Endothelial cell (in vitro differentiated cells): ENCODE measurements around the gene AGBL4. TPM values are rescaled to one million over a fixed set of nuclear protein-coding genes. Genes with fewer than 3 reads are reported as not detected.

Experiments used
- DNase-seq: peaks from one replicate; pipeline ENCODE4 v3.0.0; 2021; ENCODE audit warnings: low spot score
- H3K27ac Mint-ChIP-seq: one replicate; pipeline ENCODE4 v1.8.0; 2021; ENCODE audit warnings: mixed read lengths, inconsistent platforms; ENCODE audit not compliant: unreplicated experiment
- H3K27me3 Mint-ChIP-seq: one replicate; pipeline ENCODE4 v1.8.0; 2021; ENCODE audit warnings: mild to moderate bottlenecking, moderate library complexity, mixed read lengths, inconsistent platforms; ENCODE audit not compliant: unreplicated experiment
- H3K36me3 Mint-ChIP-seq: one replicate; pipeline ENCODE4 v1.8.0; 2021; ENCODE audit warnings: mild to moderate bottlenecking, low read depth, mixed read lengths, inconsistent platforms; ENCODE audit not compliant: unreplicated experiment
- H3K4me1 Mint-ChIP-seq: one replicate; pipeline ENCODE4 v1.8.0; 2021; ENCODE audit warnings: mild to moderate bottlenecking, mixed read lengths, inconsistent platforms; ENCODE audit not compliant: unreplicated experiment
- H3K4me3 Mint-ChIP-seq: one replicate; pipeline ENCODE4 v1.8.0; 2021; ENCODE audit warnings: mild to moderate bottlenecking, mixed read lengths, inconsistent platforms; ENCODE audit not compliant: unreplicated experiment
- H3K9me3 Mint-ChIP-seq: one replicate; pipeline ENCODE4 v1.8.0; 2021; ENCODE audit warnings: mixed read lengths, inconsistent platforms; ENCODE audit not compliant: unreplicated experiment
- total RNA-seq: library from RNA; stranded (reverse); fragmentation: NEBNext Ultra II Directional; extraction: Animal tissue kit (Norgen Biotek cat#: 25700); gene quantifications from one replicate; pipeline ENCODE4 v1.2.1, GENCODE V29; 2021; ENCODE audit not compliant: unreplicated experiment
- TF ChIP-seq, protein P1 (sequence below): fragments of 200-600 bp; sonication (generic); IDR thresholded peaks from one replicate; pipeline ENCODE4 v1.5.0; 2021; ENCODE audit warnings: antibody characterized with exemption; ENCODE audit not compliant: unreplicated experiment

The AGBL4 gene
- total RNA-seq, 1 donor from 2014 or later, result 0.51 TPM

DNA sequence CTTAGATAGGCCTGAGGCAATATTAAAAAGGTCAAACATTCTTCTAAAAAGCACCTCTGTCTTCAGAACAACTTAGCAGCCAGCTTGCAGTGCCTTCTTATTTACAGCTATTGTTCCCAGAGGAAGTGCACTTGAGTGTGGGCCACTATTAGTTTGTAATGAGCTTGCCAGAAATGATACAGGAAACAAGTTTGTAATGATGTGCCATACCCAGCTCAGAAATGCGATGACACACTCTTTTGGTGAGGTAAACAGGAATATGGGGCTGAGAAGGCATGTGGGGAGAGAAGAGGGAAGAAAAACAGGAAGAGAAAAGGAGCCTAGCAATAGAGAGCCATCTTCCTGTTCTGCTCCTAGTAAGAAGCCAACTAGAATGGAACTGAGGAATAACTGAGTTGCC is 295.4 kb downstream of the AGBL4 start:
- DNase-seq, result no peak
- Mint-ChIP-seq H3K4me1 (no peaks in the 10 kb centered on the region), H3K36me3 (peaks cover 4% of the 10 kb centered on the region), H3K27me3 (no peaks in the 10 kb centered on the region), H3K9me3 (peaks cover 14% of the 10 kb centered on the region), H3K27ac (no peak overlapping the region), H3K4me3 (no peak overlapping the region)
- TF ChIP-seq, protein P1, sequence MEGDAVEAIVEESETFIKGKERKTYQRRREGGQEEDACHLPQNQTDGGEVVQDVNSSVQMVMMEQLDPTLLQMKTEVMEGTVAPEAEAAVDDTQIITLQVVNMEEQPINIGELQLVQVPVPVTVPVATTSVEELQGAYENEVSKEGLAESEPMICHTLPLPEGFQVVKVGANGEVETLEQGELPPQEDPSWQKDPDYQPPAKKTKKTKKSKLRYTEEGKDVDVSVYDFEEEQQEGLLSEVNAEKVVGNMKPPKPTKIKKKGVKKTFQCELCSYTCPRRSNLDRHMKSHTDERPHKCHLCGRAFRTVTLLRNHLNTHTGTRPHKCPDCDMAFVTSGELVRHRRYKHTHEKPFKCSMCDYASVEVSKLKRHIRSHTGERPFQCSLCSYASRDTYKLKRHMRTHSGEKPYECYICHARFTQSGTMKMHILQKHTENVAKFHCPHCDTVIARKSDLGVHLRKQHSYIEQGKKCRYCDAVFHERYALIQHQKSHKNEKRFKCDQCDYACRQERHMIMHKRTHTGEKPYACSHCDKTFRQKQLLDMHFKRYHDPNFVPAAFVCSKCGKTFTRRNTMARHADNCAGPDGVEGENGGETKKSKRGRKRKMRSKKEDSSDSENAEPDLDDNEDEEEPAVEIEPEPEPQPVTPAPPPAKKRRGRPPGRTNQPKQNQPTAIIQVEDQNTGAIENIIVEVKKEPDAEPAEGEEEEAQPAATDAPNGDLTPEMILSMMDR, result no peak

DNA sequence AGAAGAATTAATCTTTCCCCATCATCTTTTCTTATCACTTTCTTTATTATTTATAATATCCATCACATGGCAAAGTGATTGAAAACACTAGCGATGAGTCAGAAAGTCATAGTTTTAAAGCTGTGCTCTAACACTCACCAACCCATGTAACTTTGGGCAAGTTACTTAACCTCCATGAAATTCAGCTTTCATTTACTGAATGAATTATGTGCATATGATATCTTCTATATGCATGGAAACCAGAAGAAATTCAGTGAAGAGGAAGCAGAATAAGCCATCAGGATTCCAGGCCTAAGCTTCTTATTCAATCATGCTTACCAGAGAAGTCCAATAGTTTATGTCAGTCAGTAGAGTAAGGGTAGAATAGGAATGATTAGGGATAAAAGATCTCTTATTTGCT is 300.1 kb downstream of the AGBL4 start:
- Mint-ChIP-seq H3K27me3 (no peaks in the 10 kb centered on the region), H3K9me3 (no peaks in the 10 kb centered on the region), H3K27ac (no peak overlapping the region), H3K4me1 (no peaks in the 10 kb centered on the region), H3K4me3 (no peak overlapping the region), H3K36me3 (no peaks in the 10 kb centered on the region)
- DNase-seq, result no peak
- TF ChIP-seq, protein P1, result no peak

DNA sequence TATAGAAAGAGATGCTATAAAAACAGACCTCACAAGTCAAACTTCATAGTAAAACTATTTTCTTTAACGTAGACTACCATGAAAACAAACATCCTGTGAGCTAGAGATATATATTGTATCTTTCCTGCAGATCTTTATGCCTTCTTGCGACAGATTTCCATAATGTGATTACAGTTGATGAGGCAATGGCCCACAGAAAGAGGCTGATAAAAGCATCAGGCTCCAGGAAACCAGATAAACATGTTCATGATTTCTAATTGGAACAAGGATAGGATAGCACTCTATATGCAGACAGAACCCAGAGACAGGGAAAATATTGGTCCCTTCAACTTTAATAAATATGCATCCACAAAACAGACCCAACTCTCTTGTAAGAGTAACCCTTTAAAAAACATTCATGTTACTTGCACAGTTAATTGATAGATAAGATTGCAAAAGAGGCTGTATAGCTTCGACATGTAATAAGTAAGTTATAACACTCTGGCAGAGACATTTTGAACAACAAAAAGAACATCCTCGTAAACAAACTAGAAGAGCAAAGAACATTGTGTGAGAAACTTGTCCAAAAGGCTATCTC is 329.4 kb downstream of the AGBL4 start:
- H3K27ac Mint-ChIP-seq, result no peak overlapping the region
- TF ChIP-seq, protein P1, result no peak
- H3K4me1 Mint-ChIP-seq, result no peaks in the 10 kb centered on the region
- no peaks in the 10 kb centered on the region for H3K36me3 Mint-ChIP-seq
- no peaks in the 10 kb centered on the region for H3K27me3 Mint-ChIP-seq
- H3K9me3 Mint-ChIP-seq, result peaks cover 23% of the 10 kb centered on the region
- no peak for DNase-seq
- H3K4me3 Mint-ChIP-seq, result no peak overlapping the region

DNA sequence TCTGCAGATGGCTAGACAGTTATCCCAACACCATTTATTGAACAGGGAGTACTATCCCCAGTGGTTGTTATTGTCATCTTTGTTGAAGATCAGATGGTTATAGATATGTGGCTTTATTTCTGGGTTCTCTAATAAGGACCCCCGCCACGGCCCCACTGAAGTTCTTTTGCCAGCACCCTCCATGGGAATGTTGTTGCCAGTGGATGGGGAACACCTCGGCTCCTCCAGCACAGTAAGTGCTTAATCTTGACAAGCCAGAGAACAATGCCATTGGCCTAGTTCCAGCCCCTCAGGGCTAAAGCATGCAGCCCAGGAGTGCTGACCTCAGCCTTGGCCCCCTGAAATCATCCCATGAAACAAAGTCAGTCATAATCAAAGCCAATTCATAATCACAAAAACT is 337.6 kb downstream of the AGBL4 start:
- Mint-ChIP-seq H3K27ac (no peak overlapping the region), H3K4me3 (no peak overlapping the region), H3K4me1 (no peaks in the 10 kb centered on the region), H3K36me3 (no peaks in the 10 kb centered on the region), H3K27me3 (peaks cover 4% of the 10 kb centered on the region), H3K9me3 (peaks cover 20% of the 10 kb centered on the region)
- DNase-seq, result no peak
- TF ChIP-seq, protein P1, result no peak

DNA sequence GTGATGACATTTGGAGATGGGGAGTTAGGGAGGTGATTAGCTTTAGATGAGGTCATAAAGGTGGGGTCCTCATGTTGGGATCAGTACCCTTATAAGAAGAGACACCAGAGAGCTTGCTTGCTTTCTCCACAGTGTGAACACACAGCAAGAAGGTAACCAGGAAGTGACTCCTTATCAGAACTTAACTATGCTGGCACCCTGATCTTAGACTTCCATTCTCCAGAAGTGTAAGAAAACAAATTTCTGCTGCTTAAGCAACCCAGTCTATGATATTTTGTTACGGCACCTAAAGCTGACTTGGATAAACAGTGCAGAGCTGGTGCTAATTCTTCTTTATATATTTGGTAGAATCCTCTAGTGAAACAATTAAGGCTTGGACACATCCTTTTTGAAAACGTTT is 346.0 kb downstream of the AGBL4 start:
- Mint-ChIP-seq H3K36me3 (no peaks in the 10 kb centered on the region), H3K9me3 (peaks cover 5% of the 10 kb centered on the region), H3K4me1 (no peaks in the 10 kb centered on the region), H3K27me3 (peaks cover 2% of the 10 kb centered on the region), H3K27ac (no peak overlapping the region), H3K4me3 (no peak overlapping the region)
- no peak for DNase-seq
- TF ChIP-seq, protein P1, result no peak
